GM12874 (cell line): ENCODE results near the gene SPATA17.

Experiments used
- CTCF ChIP-seq: IDR thresholded peaks from 2 replicates; pipeline ENCODE4 v1.5.1; 2011; ENCODE audit warnings: low read depth, mild to moderate bottlenecking, control low read depth, low read length, moderate library complexity; ENCODE audit not compliant: insufficient read depth

Gene SPATA17

DNA sequence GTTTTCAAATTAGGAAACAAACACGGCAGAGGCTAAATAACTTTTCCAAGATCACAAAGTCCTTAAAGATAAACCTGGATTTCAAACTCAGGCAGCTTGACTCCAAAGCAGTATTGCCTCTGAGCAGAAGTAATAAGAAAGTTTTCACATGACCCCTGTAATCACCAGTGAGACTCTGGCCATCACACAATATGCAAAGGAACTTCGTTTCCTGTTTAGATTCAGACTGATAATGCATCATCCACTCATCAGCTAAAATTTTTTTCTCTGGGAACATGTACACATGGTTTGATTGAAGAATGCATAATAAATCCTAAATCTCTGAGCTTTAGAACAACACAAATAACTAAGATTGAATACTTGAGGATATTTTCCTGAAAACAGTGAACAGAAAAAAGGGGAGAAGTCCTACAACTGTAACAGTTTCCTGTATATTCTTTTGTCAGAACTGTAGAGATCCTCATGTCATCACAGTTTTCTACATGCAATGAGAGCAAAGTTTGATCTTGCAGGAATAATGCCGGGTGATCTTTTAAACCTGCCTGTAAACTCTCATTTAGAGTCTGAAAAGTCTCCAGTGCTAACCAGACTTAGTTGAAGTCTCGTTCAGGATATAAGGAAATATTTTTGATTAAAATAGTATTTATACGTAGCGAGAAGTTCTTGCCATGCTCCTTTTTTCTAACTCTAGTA lies 225.3 kb downstream of the SPATA17 start:
- no peak for TF ChIP-seq CTCF

DNA sequence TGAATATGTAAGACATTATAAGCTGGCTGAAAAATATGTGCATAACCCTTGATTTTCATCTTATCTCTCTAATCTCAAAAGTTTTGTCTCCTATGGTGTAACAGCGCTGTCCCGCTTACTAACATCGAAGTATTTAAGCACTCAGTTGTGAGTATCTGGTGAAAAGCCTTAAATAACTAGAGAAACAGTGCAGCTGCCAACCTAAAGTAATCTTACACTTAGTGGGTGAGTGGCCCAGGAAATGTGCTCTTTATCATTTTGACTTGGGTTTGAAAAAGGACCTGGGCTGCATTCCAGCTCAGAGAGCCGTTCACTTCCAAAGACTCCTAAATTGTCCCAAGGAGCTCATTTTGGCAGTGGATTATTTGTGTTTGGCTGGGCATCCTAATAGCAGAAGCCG lies 225.9 kb downstream of the SPATA17 start:
- no peak for TF ChIP-seq CTCF

GRCh38 chr1:217861658-217862057 lies 230.5 kb downstream of the SPATA17 start:
- no peak for TF ChIP-seq CTCF

DNA sequence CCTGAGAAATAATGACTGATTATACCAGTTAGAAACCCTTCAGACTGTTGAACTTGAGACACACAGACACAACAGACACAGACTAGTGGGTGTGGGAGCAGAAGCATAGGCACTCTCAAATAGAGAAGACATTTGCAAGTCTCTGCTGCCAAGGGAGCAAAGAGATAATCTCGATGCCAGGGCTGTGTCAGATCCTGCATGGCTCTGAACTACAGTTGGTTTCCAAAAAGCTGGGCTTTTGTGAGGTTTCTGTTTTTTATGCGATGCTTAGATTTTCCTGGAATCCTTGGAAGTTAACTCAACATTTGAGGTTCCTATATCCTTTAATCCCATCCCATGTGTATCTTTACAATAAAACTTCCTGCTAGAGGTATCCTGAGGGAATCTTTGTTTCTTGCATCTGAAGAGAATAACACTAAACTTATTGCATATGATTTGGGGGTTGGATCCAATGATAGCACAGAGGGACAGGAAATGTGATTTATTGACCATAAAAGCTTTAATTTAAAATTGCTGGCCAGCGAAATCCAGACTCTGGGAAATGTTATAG lies 236.4 kb downstream of the SPATA17 start:
- no peak for TF ChIP-seq CTCF

DNA sequence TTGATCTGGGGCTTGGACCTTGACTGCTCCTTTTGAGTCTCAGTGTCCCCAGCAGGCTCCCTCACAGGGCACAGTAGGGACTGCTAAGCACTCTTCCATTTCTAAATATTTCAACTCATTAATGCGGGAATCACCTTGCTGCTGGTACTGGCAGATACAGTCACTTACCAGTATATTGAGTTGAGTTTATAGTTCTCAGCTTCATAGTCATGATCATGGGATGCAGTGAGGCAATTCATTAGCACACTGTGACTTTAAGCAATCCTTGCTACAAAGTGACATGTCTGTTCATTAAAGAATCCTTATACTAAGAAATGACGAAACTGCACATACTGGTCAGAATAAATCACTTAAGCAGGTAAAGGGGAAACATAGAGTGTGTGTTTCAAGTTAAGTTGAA lies 240.8 kb downstream of the SPATA17 start:
- no peak for TF ChIP-seq CTCF

- no peak for TF ChIP-seq CTCF
Measured at GRCh38 chr1:217875229-217875628, 244.1 kb downstream of the SPATA17 start.

DNA sequence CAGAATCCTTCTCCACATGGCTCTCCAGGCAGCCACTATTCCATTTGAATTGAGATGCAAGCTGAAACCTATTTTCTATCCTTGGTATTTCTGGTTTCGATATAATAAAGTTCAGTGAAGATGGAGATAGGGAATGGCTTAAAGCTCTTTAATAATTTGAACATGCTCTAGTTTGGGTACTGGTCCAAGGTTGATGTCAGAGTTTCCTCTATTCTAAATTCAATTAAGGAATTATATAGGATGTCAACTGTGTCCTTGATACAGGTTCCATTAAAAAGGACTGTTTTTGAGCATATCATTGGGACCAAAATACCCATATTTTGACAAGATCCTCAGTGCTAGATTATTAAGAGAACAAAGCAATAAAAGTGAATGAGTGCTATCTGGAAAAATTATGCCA lies 245.3 kb downstream of the SPATA17 start:
- TF ChIP-seq CTCF: no peak
